HepG2 (cell line): ENCODE results near the gene HS3ST3A1. TPM values are rescaled to one million over a fixed set of nuclear protein-coding genes. Genes with fewer than 3 reads are reported as not detected.

Experiments used
- ATAC-seq: fragments of 200-7000 bp; cut with Tn5 transposase; 3 replicates; pipeline ENCODE4 v1.9.1; 2020; ENCODE audit warnings: mild to moderate bottlenecking, moderate library complexity
- BruUV-seq: library from RNA; stranded (reverse); fragments of 400-500 nt; replicated peaks from 2 replicates; lab custom pipeline; 2021; lab: Mats Ljungman, UMichigan
- CTCF ChIA-PET: fragments of 300-600 bp; formaldehyde crosslinking; extraction: SDS; loops from one replicate; lab custom pipeline; 2021; ENCODE audit warnings: low total read pairs, inconsistent platforms, low intra/inter-chr PET ratio; lab: Yijun Ruan, JAX
- POLR2A ChIA-PET: fragments of 350-600 bp; sonication (Branson Sonifier 250); formaldehyde crosslinking; loops from one replicate; lab custom pipeline; 2020; ENCODE audit warnings: antibody characterized with exemption, inconsistent platforms; lab: Yijun Ruan, JAX
- DNase-seq: peaks from one replicate; pipeline ENCODE4 v3.0.0-alpha.2; 2015; ENCODE audit warnings: low spot score
- FAIRE-seq: peaks from 3 replicates; lab custom pipeline; 2011; peaks lifted over from hg19 to GRCh38; lab: Jason Lieb, UNC
- H2AFZ ChIP-seq: one replicate; pipeline ENCODE4 v1.6.1; 2011; ENCODE audit warnings: low read length, inconsistent platforms
- H3K27ac ChIP-seq: fragments of 300-600 bp; 3 replicates; pipeline ENCODE4 v1.8.0; 2011; ENCODE audit warnings: mixed run types, mild to moderate bottlenecking, mixed read lengths, low read length, inconsistent platforms; ENCODE audit not compliant: insufficient read depth; ENCODE audit errors: extremely low read length
- H3K27me3 ChIP-seq, 2 experiments: fragments of 200-600 bp in 1 of 2; 2 replicates in 1 of 2; 3 replicates in 1 of 2; pipeline versions ENCODE4 v1.6.0 to v1.8.0; 2011; ENCODE audit warnings: low read length in 2 of 2, mild to moderate bottlenecking in 2 of 2, moderate library complexity in 2 of 2, inconsistent platforms in 1 of 2; ENCODE audit not compliant: insufficient read depth in 2 of 2, control insufficient read depth in 1 of 2
- H3K36me3 ChIP-seq, 2 experiments: fragments of 200-600 bp in 1 of 2; replicated peaks in 1 of 2; 2 replicates in 1 of 2; 3 replicates in 1 of 2; pipeline versions ENCODE4 v1.5.1 to v1.8.0; 2011; ENCODE audit warnings: low read length in 2 of 2, inconsistent platforms in 1 of 2; ENCODE audit not compliant: insufficient read depth in 2 of 2, control insufficient read depth in 1 of 2
- H3K4me1 ChIP-seq: 2 replicates; pipeline ENCODE4 v1.5.1; 2012; ENCODE audit warnings: low read length, inconsistent platforms; ENCODE audit not compliant: insufficient read depth
- H3K4me2 ChIP-seq: 2 replicates; pipeline ENCODE4 v1.6.0; 2011; ENCODE audit warnings: low read depth, low read length, inconsistent platforms
- H3K4me3 ChIP-seq, 3 experiments: fragments of 200-600 bp in 1 of 3; sonication (generic), shearing (Covaris generic) in 1 of 3; replicated peaks in 1 of 3; 2 replicates each; pipeline ENCODE4 v1.5.1; 2011 to 2016; ENCODE audit warnings: low read length in 3 of 3, inconsistent platforms in 2 of 3, low read depth in 2 of 3, mild to moderate bottlenecking in 2 of 3, control low read depth in 1 of 3, mixed read lengths in 1 of 3; ENCODE audit not compliant: insufficient read depth in 1 of 3
- H3K79me2 ChIP-seq: one replicate; pipeline ENCODE4 v1.6.1; 2011; ENCODE audit warnings: low read length, inconsistent platforms; ENCODE audit not compliant: insufficient read depth
- H3K9ac ChIP-seq: 2 replicates; pipeline ENCODE4 v1.6.0; 2011; ENCODE audit warnings: mild to moderate bottlenecking, low read depth, low read length, inconsistent platforms; ENCODE audit not compliant: insufficient read depth
- H3K9me3 ChIP-seq: 2 replicates; pipeline ENCODE4 v1.5.1; 2012; ENCODE audit warnings: mild to moderate bottlenecking, low read length
- H4K20me1 ChIP-seq: 2 replicates; pipeline ENCODE4 v1.6.0; 2011; ENCODE audit warnings: inconsistent platforms, mild to moderate bottlenecking, low read length, moderate library complexity; ENCODE audit not compliant: insufficient read depth
- ATF6 ChIP-seq: sonication (generic); formaldehyde crosslinking; conservative IDR thresholded peaks from 2 replicates; pipeline ENCODE4 v1.4.0; 2020; ENCODE audit warnings: missing genetic modification reagents
- CEBPB ChIP-seq: IDR thresholded peaks from 2 replicates; pipeline ENCODE4 v1.6.1; 2011; ENCODE audit warnings: low read depth, low read length, improper control_type of control experiment, borderline replicate concordance
- NR2F6 ChIP-seq, 2 experiments: IDR thresholded peaks; 2 replicates each; pipeline ENCODE4 v1.6.1; 2016; ENCODE audit warnings: antibody characterized with exemption in 1 of 2, mild to moderate bottlenecking in 1 of 2
- SP140L ChIP-seq: sonication (generic); formaldehyde crosslinking; IDR thresholded peaks from 2 replicates; pipeline ENCODE4 v1.4.0; 2020; ENCODE audit warnings: missing genetic modification reagents, borderline replicate concordance
- SYNCRIP ChIP-seq: fragments of 200-400 bp; formaldehyde crosslinking; IDR thresholded peaks from 2 replicates; pipeline ENCODE4 v1.6.1; 2018; ENCODE audit warnings: mild to moderate bottlenecking, low read depth, low read length; ENCODE audit not compliant: insufficient read depth
- TARDBP ChIP-seq: sonication (generic); formaldehyde crosslinking; IDR thresholded peaks from 2 replicates; pipeline ENCODE4 v1.8.0; 2022; ENCODE audit warnings: mild to moderate bottlenecking, missing genetic modification reagents
- ZBTB37 ChIP-seq: sonication (generic); formaldehyde crosslinking; IDR thresholded peaks from 2 replicates; pipeline ENCODE4 v1.4.0; 2020; ENCODE audit warnings: mild to moderate bottlenecking, missing genetic modification reagents
- ZNF510 ChIP-seq: sonication (generic); formaldehyde crosslinking; IDR thresholded peaks from 2 replicates; pipeline ENCODE4 v1.4.0; 2020; ENCODE audit warnings: low read depth, mild to moderate bottlenecking, missing genetic modification reagents
- ZNF839 ChIP-seq: sonication (generic); formaldehyde crosslinking; IDR thresholded peaks from 2 replicates; pipeline ENCODE4 v1.4.0; 2020; ENCODE audit warnings: missing genetic modification reagents, mild to moderate bottlenecking, borderline replicate concordance
- WGBS: methylation state at CpG from one replicate; pipeline ENCODE4 v1.1.6; 2017; ENCODE audit warnings: low lambda C conversion rate; 5-methylcytosine and 5-hydroxymethylcytosine counted together
- in situ Hi-C: cut with HindIII; loops from 2 replicates; pipeline ENCODE4 v1.10.0; 2017; ENCODE audit warnings: low pct_unique_long_range_greater_than_20kb; ENCODE audit not compliant: extremely low pct_ligation_motif_present
- intact Hi-C: fragments of 100-400 bp; cut with micrococcal nuclease; formaldehyde crosslinking; loops from one replicate; pipeline ENCODE4 v1.10.0; 2022; ENCODE audit not compliant: unreplicated experiment
- polyA plus RNA-seq, 8 experiments: library from polyadenylated mRNA; depleted of rRNA in 3 of 8; stranded (reverse) in 7 of 8; unstranded in 1 of 8; fragments of >200 nt; fragmentation: Illumina TruSeq in 4 of 8; extraction: Trizol in 4 of 8; gene quantifications; 2 replicates each; pipeline versions ENCODE4 v1.2.1 to v1.2.3, GENCODE V29; 2011 to 2016; ENCODE audit warnings: low read depth in 4 of 8, missing spikeins in 1 of 8, mixed read lengths in 1 of 8; ENCODE audit not compliant: insufficient read depth in 1 of 8
- total RNA-seq, 5 experiments: library from RNA; depleted of rRNA; stranded (reverse); fragments of >200 nt; fragmentation: Illumina TruSeq; extraction: Trizol; gene quantifications; 2 replicates each; pipeline ENCODE4 v1.2.3, GENCODE V29; 2016; ENCODE audit warnings: low read depth in 1 of 5

The HS3ST3A1 gene
- total and polyA plus RNA-seq, 2 of the 13 experiments (the other 11 are each of a cell fraction or from before 2014, with no cell fraction given), result 1.3 to 3.5 TPM

GRCh38 chr17:13546851-13547250 is 54.9 kb downstream of the HS3ST3A1 start:
- ATAC-seq, result no peak
- Histone ChIP-seq H3K9ac (no peak overlapping the region), H3K4me1 (no peaks in the 10 kb centered on the region), H3K27me3 (peaks cover 0 to 4% of the 10 kb centered on the region in 2 experiments; a peak in 2 of 5 replicates), H3K4me2 (no peak overlapping the region), H4K20me1 (no peaks in the 10 kb centered on the region), H3K79me2 (no peaks in the 10 kb centered on the region), H3K36me3 (no peaks in the 10 kb centered on the region), H3K4me3 (no peak overlapping the region), H2AFZ (no peak overlapping the region), H3K9me3 (no peaks in the 10 kb centered on the region), H3K27ac (no peak overlapping the region)
- TF ChIP-seq ZNF839, result no peak
- no peak for TF ChIP-seq CEBPB
- no peak for TF ChIP-seq ZNF510
- no peak for TF ChIP-seq ZBTB37 (CRISPR knock-in tag)
- no peak for TF ChIP-seq NR2F6 (IDR thresholded peaks at IDR 0.05)
- TF ChIP-seq NR2F6 (CRISPR knock-in tag; IDR thresholded peaks at IDR 0.05), result no peak
- no peak for TF ChIP-seq SYNCRIP
- TF ChIP-seq ATF6 (CRISPR knock-in tag), result no peak
- TF ChIP-seq TARDBP (CRISPR knock-in tag), result no peak
- TF ChIP-seq SP140L (CRISPR knock-in tag), result no peak
- BruUV-seq, result no TSS peak
- 29% methylated on average over 2 of the region's 2 CpGs for WGBS
- FAIRE-seq, result no peak
- DNase-seq, result no peak
- intact Hi-C loops, result no loop called here
- in situ Hi-C loops, result no loop called here
- POLR2A ChIA-PET, result no interaction called here
- CTCF ChIA-PET, result no interaction called here
